B cell (primary cell): ENCODE measurements around the gene AKIRIN1. TPM values are rescaled to one million over a fixed set of nuclear protein-coding genes. Genes with fewer than 3 reads are reported as not detected.
"Not testable (repeated sequence)": the region's sequence is repeated elsewhere in the genome, so short reads cannot be mapped to it uniquely, and the experiment has no call there.

Source experiments
- ATAC-seq: fragments of 200-7000 bp; cut with Tn5 transposase; one replicate; pipeline ENCODE4 v1.10.0; 2021; ENCODE audit warnings: low read depth, mild to moderate bottlenecking, moderate number of reproducible peaks, moderate library complexity
- CTCF ChIA-PET: fragments of 350-600 bp; sonication (Branson Sonifier 250); formaldehyde crosslinking; loops from one replicate; lab custom pipeline; 2021; ENCODE audit warnings: antibody characterized with exemption, inconsistent platforms; lab: Charles Lee
- POLR2A ChIA-PET: fragments of 350-600 bp; sonication (Branson Sonifier 250); formaldehyde crosslinking; loops from one replicate; lab custom pipeline; 2021; ENCODE audit warnings: antibody characterized with exemption; lab: Charles Lee
- DNase-seq: peaks from one replicate; pipeline ENCODE4 v3.0.0; 2013
- H2AFZ ChIP-seq: 2 replicates; pipeline ENCODE4 v1.6.1; 2012; ENCODE audit warnings: mild to moderate bottlenecking, low read depth, low read length; ENCODE audit not compliant: insufficient read depth, poor library complexity, severe bottlenecking
- H3K27ac ChIP-seq, 2 donors: 1 replicate in 1 of 2; 2 replicates in 1 of 2; pipeline ENCODE4 v1.5.1; 2012 to 2013; ENCODE audit warnings: low read length in 2 of 2, mild to moderate bottlenecking in 2 of 2, moderate library complexity in 1 of 2
- H3K27me3 ChIP-seq, 4 experiments: fragments of 200-600 bp in 1 of 4; sonication (generic) in 1 of 4; replicated peaks in 1 of 4; 1 replicate in 2 of 4; 2 replicates in 2 of 4; pipeline versions ENCODE4 v1.6.1 to v1.7.0; 2013 to 2016; ENCODE audit warnings: low read length in 3 of 4, mild to moderate bottlenecking in 2 of 4, mixed read lengths in 1 of 4, moderate library complexity in 1 of 4; ENCODE audit not compliant: insufficient read depth in 4 of 4, control insufficient read depth in 3 of 4; ENCODE audit errors: control extremely low read depth in 1 of 4
- H3K36me3 ChIP-seq, 2 experiments: replicated peaks in 1 of 2; 1 replicate in 1 of 2; 2 replicates in 1 of 2; pipeline versions ENCODE4 v1.6.1 to v1.7.1; 2013; ENCODE audit warnings: low read length in 1 of 2; ENCODE audit not compliant: insufficient read depth in 2 of 2, control insufficient read depth in 1 of 2; ENCODE audit errors: control extremely low read depth in 1 of 2, extremely low read depth in 1 of 2
- H3K4me1 ChIP-seq, 2 donors: fragments of 200-600 bp in 1 of 2; sonication (generic) in 1 of 2; 1 replicate in 1 of 2; 2 replicates in 1 of 2; pipeline versions ENCODE4 v1.5.1 to v1.6.1; 2013 to 2017; ENCODE audit warnings: low read length in 2 of 2; ENCODE audit not compliant: control insufficient read depth in 2 of 2, insufficient read depth in 2 of 2
- H3K4me2 ChIP-seq: replicated peaks from 2 replicates; pipeline ENCODE3; 2012; ENCODE audit warnings: mild to moderate bottlenecking, low read depth, low read length; ENCODE audit not compliant: poor library complexity, severe bottlenecking
- H3K4me3 ChIP-seq, 5 experiments: fragments of 200-600 bp in 1 of 5; sonication (generic) in 1 of 5; 1 replicate in 3 of 5; 2 replicates in 2 of 5; pipeline versions ENCODE4 v1.5.1 to v1.7.0; 2011 to 2016; ENCODE audit warnings: low read length in 4 of 5, mild to moderate bottlenecking in 4 of 5, low read depth in 2 of 5, control low read depth in 1 of 5, moderate library complexity in 1 of 5; ENCODE audit not compliant: insufficient read depth in 1 of 5; ENCODE audit errors: control extremely low read depth in 1 of 5, extremely low read depth in 1 of 5
- H3K79me2 ChIP-seq: fragments of 200-600 bp; sonication (generic); one replicate; pipeline ENCODE4 v1.6.0; 2016; ENCODE audit warnings: low read length; ENCODE audit not compliant: control insufficient read depth, insufficient read depth
- H3K9ac ChIP-seq: fragments of 200-600 bp; sonication (generic); 2 replicates; pipeline ENCODE4 v1.6.1; 2017; ENCODE audit warnings: mild to moderate bottlenecking, low read length, moderate library complexity
- H3K9me3 ChIP-seq, 3 donors: one replicate each; pipeline versions ENCODE4 v1.6.1 to v1.7.1; 2013; ENCODE audit warnings: low read length in 2 of 3; ENCODE audit not compliant: control insufficient read depth in 2 of 3, insufficient read depth in 1 of 3; ENCODE audit errors: control extremely low read depth in 1 of 3
- H4K20me1 ChIP-seq: 2 replicates; pipeline ENCODE4 v1.6.0; 2012; ENCODE audit warnings: mild to moderate bottlenecking, low read length; ENCODE audit not compliant: insufficient read depth, control insufficient read depth, poor library complexity, severe bottlenecking
- H3K27ac Mint-ChIP-seq: one replicate; pipeline ENCODE4 v1.8.0; 2021; ENCODE audit warnings: mixed read lengths
- H3K27me3 Mint-ChIP-seq: one replicate; pipeline ENCODE4 v1.8.0; 2021; ENCODE audit warnings: mixed read lengths
- H3K4me1 Mint-ChIP-seq: one replicate; pipeline ENCODE4 v1.8.0; 2021; ENCODE audit warnings: mixed read lengths
- H3K4me3 Mint-ChIP-seq: one replicate; pipeline ENCODE4 v1.8.0; 2021; ENCODE audit warnings: mixed read lengths
- H3K9me3 Mint-ChIP-seq: one replicate; pipeline ENCODE4 v1.8.0; 2022; ENCODE audit warnings: mixed read lengths; ENCODE audit not compliant: insufficient read depth
- CTCF ChIP-seq: fragments of 200-600 bp; IDR thresholded peaks from one replicate; pipeline ENCODE4 v1.8.0; 2022; ENCODE audit warnings: antibody characterized with exemption, mild to moderate bottlenecking
- EZH2 ChIP-seq: IDR thresholded peaks from 2 replicates; pipeline ENCODE4 v1.6.1; 2012; ENCODE audit warnings: borderline replicate concordance, low read depth, mild to moderate bottlenecking, moderate library complexity, low read length; ENCODE audit not compliant: insufficient read depth, poor library complexity, severe bottlenecking
- whole genome bisulfite sequencing: methylation state at CpG from one replicate; pipeline ENCODE4 v1.1.5; 2013; ENCODE audit warnings: missing lambda C conversion rate; ENCODE audit not compliant: insufficient coverage; 5-methylcytosine and 5-hydroxymethylcytosine counted together
- intact Hi-C: fragments of 100-400 bp; cut with micrococcal nuclease; formaldehyde crosslinking; loops from one replicate; pipeline ENCODE4 v1.10.0; 2022
- polyA plus RNA-seq: library from polyadenylated mRNA; depleted of rRNA; stranded (reverse); fragments of >200 nt; gene quantifications from 2 replicates; pipeline ENCODE4 v1.2.3, GENCODE V29; 2012
- small RNA-seq: library from RNA; depleted of rRNA; stranded (forward); fragments of <200 nt; gene quantifications from one replicate; pipeline ENCODE3, GENCODE V24; 2012; ENCODE audit warnings: low replicate concordance, low read depth; ENCODE audit not compliant: insufficient read length
- total RNA-seq, 2 donors: library from RNA; stranded (reverse); fragments of 120-200 nt in 1 of 2; gene quantifications; 1 replicate in 1 of 2; 2 replicates in 1 of 2; pipeline versions ENCODE4 v1.2.3 to v1.2.4, GENCODE V29; 2013 to 2022

The AKIRIN1 gene
- total and polyA plus RNA-seq, 2 donors (not counting 1 experiment from before 2014, with no cell fraction given) = 36.5 to 59.7 TPM

GRCh38 chr1:39051956-39052355, 60.9 kb downstream of the AKIRIN1 start:
- Histone ChIP-seq H3K27ac (no peak overlapping the region), H3K4me2 (no peak overlapping the region), H3K4me3 (no peak overlapping the region), H3K27me3 (no peaks in the 10 kb centered on the region), H3K9me3 (no peaks in the 10 kb centered on the region), H2AFZ (no peak overlapping the region), H3K4me1 (peaks cover 0 to 8% of the 10 kb centered on the region in 2 donors), H3K79me2 (no peaks in the 10 kb centered on the region), H4K20me1 (no peaks in the 10 kb centered on the region), H3K36me3 (no peaks in the 10 kb centered on the region), H3K9ac (no peak overlapping the region)
- no peak for TF ChIP-seq EZH2
- no peak for TF ChIP-seq CTCF
- WGBS = 85% methylated on average over 3 of the region's 4 CpGs
- DNase-seq (no peak), ATAC-seq (no peak)
- ChIA-PET CTCF (no interaction called here), POLR2A (no interaction called here)
- no peak overlapping the region for H3K27ac Mint-ChIP-seq
- H3K9me3 Mint-ChIP-seq = no peaks in the 10 kb centered on the region
- no peak overlapping the region for H3K4me3 Mint-ChIP-seq
- peaks cover 18% of the 10 kb centered on the region for H3K4me1 Mint-ChIP-seq
- intact Hi-C loops = no loop called here
- H3K27me3 Mint-ChIP-seq = no peaks in the 10 kb centered on the region

- ATAC-seq, H3K4me3 Mint-ChIP-seq, H3K9me3 Mint-ChIP-seq, intact Hi-C loops, H3K4me1 Mint-ChIP-seq, H3K36me3 ChIP-seq, H2AFZ ChIP-seq, H3K4me1 ChIP-seq, H3K27me3 Mint-ChIP-seq, H3K27ac Mint-ChIP-seq, H3K79me2 ChIP-seq, CTCF ChIA-PET, H3K27me3 ChIP-seq, H3K27ac ChIP-seq, DNase-seq, H3K9me3 ChIP-seq, H3K4me2 ChIP-seq, H4K20me1 ChIP-seq, POLR2A ChIA-PET, H3K9ac ChIP-seq, H3K4me3 ChIP-seq: not testable (repeated sequence)
- 100% methylated on average over 1 of the region's 8 CpGs for WGBS
These were observed 64.2 kb downstream of the AKIRIN1 start for GRCh38 chr1:39055213-39055710.

Small RNA genes within 50 kb of the gene (small RNA-seq; reads per million reads assigned to genes)
- not detected for gene RF00019

Other genes with a start within 250 kb of the AKIRIN1 start
- 37.6 and 39.3 TPM in 2 replicates for gene RRAGC, start 131.5 kb upstream of the AKIRIN1 start, total RNA-seq
- gene RRAGC, start 131.5 kb upstream of the AKIRIN1 start, polyA plus RNA-seq = 11.4 and 18.2 TPM in 2 replicates
- 7.8 and 8.9 TPM in 2 replicates for gene MYCBP, start 117.9 kb upstream of the AKIRIN1 start, total RNA-seq
- 2.7 and 3.1 TPM in 2 replicates for gene MYCBP, start 117.9 kb upstream of the AKIRIN1 start, polyA plus RNA-seq
- gene GJA9, start 109.7 kb upstream of the AKIRIN1 start, total RNA-seq = not detected in 2 replicates
- gene GJA9, start 109.7 kb upstream of the AKIRIN1 start, polyA plus RNA-seq = not detected in 2 replicates
- gene RHBDL2, start 49.4 kb upstream of the AKIRIN1 start, total RNA-seq = not detected in 2 replicates
- not detected in 2 replicates for gene RHBDL2, start 49.4 kb upstream of the AKIRIN1 start, polyA plus RNA-seq
- 47.2 and 55.8 TPM in 2 replicates for gene NDUFS5, start 35.1 kb downstream of the AKIRIN1 start, total RNA-seq
- gene NDUFS5, start 35.1 kb downstream of the AKIRIN1 start, polyA plus RNA-seq = 85.5 and 303 TPM in 2 replicates
- gene MACF1, start 213.4 kb downstream of the AKIRIN1 start, total RNA-seq = 155 and 159 TPM in 2 replicates
- gene MACF1, start 213.4 kb downstream of the AKIRIN1 start, polyA plus RNA-seq = 64.1 and 84.4 TPM in 2 replicates